ENCODE results near the gene BUD13.
"Not testable (repeated sequence)": the region's sequence is repeated elsewhere in the genome, so short reads cannot be mapped to it uniquely, and the experiment has no call there.

The BUD13 gene

GRCh38 chr11:116772443-116773202, at the start of gene BUD13:
Gene BUD13 (minus strand): TSS chr11:116772987. CDS start chr11:116772964, 23 bp downstream.
- DNase-seq, result peak; percentile 57

GRCh38 chr11:116822575-116822974, 49.8 kb upstream of the BUD13 start:
- no peak for DNase-seq

- no peak for DNase-seq
Measured at GRCh38 chr11:116821050-116821918, 48.5 kb upstream of the BUD13 start.

GRCh38 chr11:116819049-116819448, 46.3 kb upstream of the BUD13 start:
- no peak for DNase-seq

- DNase-seq, result no peak
Measured at GRCh38 chr11:116814502-116814901, 41.7 kb upstream of the BUD13 start.

- DNase-seq, result no peak
Measured at GRCh38 chr11:116813781-116814471, 41.1 kb upstream of the BUD13 start.

- DNase-seq, result no peak
Measured at GRCh38 chr11:116813170-116813569, 40.4 kb upstream of the BUD13 start.

GRCh38 chr11:116812109-116812508, 39.3 kb upstream of the BUD13 start:
- DNase-seq, result no peak

GRCh38 chr11:116811194-116811593, 38.4 kb upstream of the BUD13 start:
- DNase-seq, result no peak

- DNase-seq, result no peak
Measured at GRCh38 chr11:116808262-116809175, 35.7 kb upstream of the BUD13 start.

GRCh38 chr11:116807601-116808261, 34.9 kb upstream of the BUD13 start:
- DNase-seq, result no peak

GRCh38 chr11:116804001-116804400, 31.2 kb upstream of the BUD13 start:
- no peak for DNase-seq

- DNase-seq, result not testable (repeated sequence)
Measured at GRCh38 chr11:116801662-116802061, 28.9 kb upstream of the BUD13 start.

- DNase-seq, result no peak
Measured at GRCh38 chr11:116800610-116801009, 27.8 kb upstream of the BUD13 start.

GRCh38 chr11:116798368-116798767, 25.6 kb upstream of the BUD13 start:
- DNase-seq, result no peak

GRCh38 chr11:116797816-116798215, 25.0 kb upstream of the BUD13 start:
- DNase-seq, result no peak

- no peak for DNase-seq
Measured at GRCh38 chr11:116796548-116796947, 23.8 kb upstream of the BUD13 start.

GRCh38 chr11:116794851-116795250, 22.1 kb upstream of the BUD13 start:
- DNase-seq, result no peak

GRCh38 chr11:116793772-116794097, 20.9 kb upstream of the BUD13 start:
- no peak for DNase-seq

- no peak for DNase-seq
Measured at GRCh38 chr11:116792869-116793771, 20.3 kb upstream of the BUD13 start.

Measured in T1000 (cell line).